Duodenal mucosa (tissue), 2 donors: ENCODE results near the gene OR4K17.
"Not testable (repeated sequence)": the region's sequence is repeated elsewhere in the genome, so short reads cannot be mapped to it uniquely, and the experiment has no call there.

Experiments
- H3K27ac ChIP-seq: one replicate; pipeline ENCODE4 v1.7.0; 2013; ENCODE audit warnings: low read depth, low read length
- H3K27me3 ChIP-seq, 2 donors: one replicate each; pipeline ENCODE4 v1.7.0; 2013; ENCODE audit warnings: low read length in 2 of 2, control low read depth in 1 of 2; ENCODE audit not compliant: insufficient read depth in 2 of 2, control insufficient read depth in 1 of 2
- H3K36me3 ChIP-seq, 2 donors: one replicate each; pipeline ENCODE4 v1.7.0; 2013; ENCODE audit warnings: low read length in 2 of 2, control low read depth in 1 of 2; ENCODE audit not compliant: insufficient read depth in 2 of 2, control insufficient read depth in 1 of 2
- H3K4me1 ChIP-seq, 2 donors: one replicate each; pipeline ENCODE4 v1.7.0; 2013; ENCODE audit warnings: low read length in 2 of 2, control low read depth in 1 of 2; ENCODE audit not compliant: insufficient read depth in 2 of 2, control insufficient read depth in 1 of 2
- H3K4me3 ChIP-seq, 2 donors: one replicate each; pipeline ENCODE4 v1.7.0; 2013; ENCODE audit warnings: low read length in 2 of 2, low read depth in 1 of 2
- H3K9ac ChIP-seq, 2 donors: one replicate each; pipeline ENCODE4 v1.7.0; 2013; ENCODE audit warnings: low read length in 2 of 2, low read depth in 1 of 2
- H3K9me3 ChIP-seq, 2 donors: one replicate each; pipeline ENCODE4 v1.7.0; 2013; ENCODE audit warnings: low read length in 2 of 2, control low read depth in 1 of 2; ENCODE audit not compliant: control insufficient read depth in 1 of 2

The OR4K17 gene

GRCh38 chr14:20110438-20110837, at the start of gene OR4K17:
OR4K17 (plus strand) TSS chr14:20110739; CDS start chr14:20117500, 6,761 bp downstream.
- Histone ChIP-seq H3K4me1 (no peaks in the 10 kb centered on the region), H3K27ac (no peak within 1 kb of the TSS), H3K36me3 (no peaks in the 10 kb centered on the region), H3K4me3 (no peak within 1 kb of the TSS), H3K9me3 (peaks cover 0 to 3% of the 10 kb centered on the region in 2 donors), H3K9ac (no peak within 1 kb of the TSS), H3K27me3 (no peaks in the 10 kb centered on the region)

GRCh38 chr14:20092050-20092449, 18.5 kb upstream of the OR4K17 start:
- Histone ChIP-seq H3K36me3 (no peaks in the 10 kb centered on the region), H3K4me3 (no peak overlapping the region), H3K27me3 (no peaks in the 10 kb centered on the region), H3K4me1 (no peaks in the 10 kb centered on the region), H3K9ac (no peak overlapping the region), H3K9me3 (peaks cover 0 to 3% of the 10 kb centered on the region in 2 donors), H3K27ac (no peak overlapping the region)

DNA sequence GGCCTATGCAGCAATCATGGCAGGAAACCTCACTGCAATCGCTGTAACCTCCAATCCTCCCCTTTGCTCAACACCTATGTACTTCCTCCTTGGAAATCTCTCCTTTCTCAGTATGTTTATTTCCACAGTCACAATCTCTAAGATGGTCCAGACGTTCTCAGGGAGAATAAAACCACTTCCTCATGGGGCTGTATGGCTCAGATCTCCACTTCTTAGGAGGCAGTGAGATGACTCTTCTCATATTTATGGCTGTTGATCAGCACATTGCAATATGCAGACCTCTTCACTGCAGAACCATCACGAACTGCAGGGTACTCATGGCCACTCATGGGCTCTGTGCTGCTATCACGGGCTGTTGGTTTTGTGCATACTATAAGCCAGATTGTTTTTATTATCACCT, 17.1 kb upstream of the OR4K17 start:
- H3K27ac ChIP-seq, result no peak overlapping the region
- no peak overlapping the region for H3K9ac ChIP-seq
- no peaks in the 10 kb centered on the region for H3K36me3 ChIP-seq
- H3K9me3 ChIP-seq, result peaks cover 0 to 3% of the 10 kb centered on the region in 2 donors
- no peaks in the 10 kb centered on the region for H3K27me3 ChIP-seq
- no peaks in the 10 kb centered on the region for H3K4me1 ChIP-seq
- no peak overlapping the region for H3K4me3 ChIP-seq

DNA sequence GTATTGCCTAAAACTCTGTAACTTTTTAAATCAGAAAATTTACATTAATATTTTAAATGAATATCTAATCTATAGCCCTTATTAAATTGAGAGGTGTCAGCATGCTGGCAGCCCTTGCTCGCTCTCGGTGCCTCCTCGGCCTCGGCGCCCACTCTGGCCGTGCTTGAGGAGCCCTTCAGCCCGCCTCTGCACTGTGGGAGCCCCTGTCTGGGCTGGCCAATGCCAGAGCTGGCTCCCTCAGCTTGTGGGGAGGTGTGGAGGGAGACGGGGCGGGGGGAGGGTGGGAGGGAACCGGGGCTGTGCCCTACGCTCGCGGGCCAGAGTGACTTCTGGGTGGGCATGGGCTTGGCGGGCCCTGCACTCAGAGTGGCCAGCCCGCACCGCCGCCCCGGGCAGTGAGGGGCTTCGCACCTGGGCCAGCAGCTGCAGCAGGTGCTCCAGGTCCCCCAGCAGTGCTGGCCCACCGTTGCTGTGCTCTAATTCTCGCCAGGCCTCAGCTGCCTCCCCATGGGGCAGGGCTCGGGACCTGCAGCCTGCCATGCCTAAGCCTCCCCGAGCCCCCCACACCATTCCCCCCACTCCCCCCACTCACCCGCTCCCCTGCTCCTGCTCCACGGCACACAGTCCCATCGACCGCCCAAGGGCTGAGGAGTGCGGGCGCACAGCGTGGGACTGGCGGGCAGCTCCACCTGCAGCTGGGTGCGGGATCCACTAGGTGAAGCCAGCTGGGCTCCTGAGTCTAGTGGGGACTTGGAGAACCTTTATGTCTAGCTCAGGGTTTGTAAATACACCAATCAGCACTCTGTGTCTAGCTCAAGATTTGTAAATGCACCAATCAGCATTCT, 11.4 kb upstream of the OR4K17 start:
- H3K36me3 ChIP-seq, H3K4me3 ChIP-seq, H3K27me3 ChIP-seq, H3K4me1 ChIP-seq, H3K9ac ChIP-seq, H3K9me3 ChIP-seq, H3K27ac ChIP-seq: not testable (repeated sequence)

GRCh38 chr14:20112321-20112720, 1.8 kb downstream of the OR4K17 start:
- H3K9me3 ChIP-seq, result peaks cover 3 to 7% of the 10 kb centered on the region in 2 donors
- H3K9ac ChIP-seq, result no peak overlapping the region
- H3K4me1 ChIP-seq, result no peaks in the 10 kb centered on the region
- no peak overlapping the region for H3K4me3 ChIP-seq
- no peaks in the 10 kb centered on the region for H3K36me3 ChIP-seq
- no peaks in the 10 kb centered on the region for H3K27me3 ChIP-seq
- H3K27ac ChIP-seq, result no peak overlapping the region

DNA sequence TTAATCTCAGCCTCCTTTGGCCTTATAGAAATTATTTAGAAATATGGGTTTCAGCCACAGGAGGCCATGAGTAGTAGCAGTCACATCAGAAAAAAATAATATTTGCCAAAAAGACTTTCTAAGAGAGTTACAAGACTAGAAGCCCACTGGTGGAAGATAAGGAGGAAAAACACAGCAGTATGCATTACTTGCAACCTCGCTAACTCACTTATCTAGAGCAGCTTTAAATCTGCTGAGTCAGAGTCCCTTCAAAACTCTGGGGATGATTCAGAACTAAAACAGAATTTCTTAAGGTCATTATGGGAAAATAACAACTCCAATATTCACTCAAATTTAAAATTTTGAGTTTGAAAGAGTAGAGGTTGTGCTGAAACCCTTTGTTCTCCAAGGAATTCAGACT, 6.2 kb downstream of the OR4K17 start:
- no peaks in the 10 kb centered on the region for H3K4me1 ChIP-seq
- no peak overlapping the region for H3K27ac ChIP-seq
- no peaks in the 10 kb centered on the region for H3K36me3 ChIP-seq
- H3K9me3 ChIP-seq, result peaks cover 16 to 19% of the 10 kb centered on the region in 2 donors
- no peak overlapping the region for H3K9ac ChIP-seq
- no peak overlapping the region for H3K4me3 ChIP-seq
- no peaks in the 10 kb centered on the region for H3K27me3 ChIP-seq

DNA sequence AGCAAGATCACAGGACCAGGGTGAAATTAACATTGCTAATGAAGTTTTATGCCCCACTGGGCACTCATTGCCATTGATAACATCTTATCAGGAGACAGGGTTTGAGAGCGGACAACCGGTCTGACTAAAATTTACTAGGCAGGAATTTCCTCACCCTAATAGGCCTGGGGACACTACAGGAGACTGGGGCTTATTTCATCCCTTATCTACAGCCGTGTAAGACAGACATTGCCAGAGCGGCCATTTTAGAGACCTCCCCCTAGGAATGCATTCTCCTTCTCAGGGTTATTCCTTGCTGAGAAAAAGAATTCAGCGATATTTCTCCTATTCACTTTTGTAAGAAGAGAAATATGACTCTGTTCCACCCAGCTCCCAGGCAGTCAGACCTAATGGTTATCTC, 8.3 kb downstream of the OR4K17 start:
- no peaks in the 10 kb centered on the region for H3K27me3 ChIP-seq
- H3K36me3 ChIP-seq, result no peaks in the 10 kb centered on the region
- H3K4me1 ChIP-seq, result no peaks in the 10 kb centered on the region
- peaks cover 16 to 17% of the 10 kb centered on the region in 2 donors for H3K9me3 ChIP-seq
- H3K9ac ChIP-seq, result no peak overlapping the region
- no peak overlapping the region for H3K4me3 ChIP-seq
- H3K27ac ChIP-seq, result no peak overlapping the region

GRCh38 chr14:20138520-20138919, 28.0 kb downstream of the OR4K17 start, which contains the start of gene OR4N5:
OR4N5 (plus strand) TSS chr14:20138820; CDS start chr14:20143736, 4,916 bp downstream.
- no peak within 1 kb of the TSS for H3K27ac ChIP-seq
- no peaks in the 10 kb centered on the region for H3K36me3 ChIP-seq
- H3K4me1 ChIP-seq, result no peaks in the 10 kb centered on the region
- H3K4me3 ChIP-seq, result no peak within 1 kb of the TSS
- no peaks in the 10 kb centered on the region for H3K27me3 ChIP-seq
- H3K9ac ChIP-seq, result no peak within 1 kb of the TSS
- no peaks in the 10 kb centered on the region for H3K9me3 ChIP-seq

- Histone ChIP-seq H3K4me1 (no peaks in the 10 kb centered on the region), H3K36me3 (no peaks in the 10 kb centered on the region)
Observed at GRCh38 chr14:20143911-20144310, 33.4 kb downstream of the OR4K17 start.

GRCh38 chr14:20144820-20145219, 34.3 kb downstream of the OR4K17 start:
- Histone ChIP-seq H3K4me1 (no peaks in the 10 kb centered on the region), H3K9me3 (peaks cover 0 to 4% of the 10 kb centered on the region in 2 donors), H3K27me3 (no peaks in the 10 kb centered on the region), H3K4me3 (no peak overlapping the region), H3K27ac (no peak overlapping the region), H3K9ac (no peak overlapping the region), H3K36me3 (no peaks in the 10 kb centered on the region)

More at GRCh38 chr14:20143911-20144310, 33.4 kb downstream of the OR4K17 start:
- H3K9ac ChIP-seq, result no peak overlapping the region
- no peak overlapping the region for H3K4me3 ChIP-seq
- H3K27me3 ChIP-seq, result no peaks in the 10 kb centered on the region
- H3K27ac ChIP-seq, result no peak overlapping the region
- no peaks in the 10 kb centered on the region for H3K9me3 ChIP-seq
